ENCODE data around the gene TGFBR3. TPM values are rescaled to one million over a fixed set of nuclear protein-coding genes. Genes with fewer than 3 reads are reported as not detected.
A peak's percentile ranks its signal among the peaks of the same experiment; 100 is the strongest.

Gene TGFBR3
- total RNA-seq, 1 experiment from 2014 or later, result 12.2 TPM

- Mint-ChIP-seq H3K4me1 (ENCODE audit: low read depth, unreplicated experiment) (peaks cover 9% of the 10 kb centered on the region), H3K27ac (ENCODE audit: unreplicated experiment) (no peak overlapping the region), H3K4me3 (ENCODE audit: unreplicated experiment) (no peak overlapping the region), H3K27me3 (ENCODE audit: insufficient read depth, unreplicated experiment) (no peaks in the 10 kb centered on the region), H3K36me3 (ENCODE audit: insufficient read depth, unreplicated experiment) (no peaks in the 10 kb centered on the region), H3K9me3 (ENCODE audit: unreplicated experiment) (no peaks in the 10 kb centered on the region)
- no peaks in the 10 kb centered on the region for H3K9me3 ChIP-seq
- no peaks in the 10 kb centered on the region for H3K4me1 ChIP-seq
- ChIA-PET POLR2A (no interaction called here), CTCF (no interaction called here)
- DNase-seq, result peak; percentile 4 to 30
- no peak for TF ChIP-seq CTCF (IDR thresholded peaks at IDR 0.05; ENCODE audit: insufficient read depth in 1 of 2, low read depth in 1 of 2, low read length in 1 of 2, severe bottlenecking in 1 of 2, unreplicated experiment in 1 of 2)
- H3K4me3 ChIP-seq (ENCODE audit: low read depth, low read length), result no peak overlapping the region
- no TSS peak for BruUV-seq (replicated peaks)
- no peaks in the 10 kb centered on the region for H3K27me3 ChIP-seq (replicated peaks; ENCODE audit: control insufficient read depth, insufficient read depth, low read length)
- no peaks in the 10 kb centered on the region for H3K36me3 ChIP-seq (ENCODE audit: control insufficient read depth, insufficient read depth, low read length)
- intact Hi-C loops (cut with micrococcal nuclease; ENCODE audit: unreplicated experiment), result no loop called here
Observed at GRCh38 chr1:91765293-91765692, 120.7 kb downstream of the TGFBR3 start.

- ChIA-PET POLR2A (interaction anchor here (0.6 kb wide), 1 partner anchor 79 kb away, joined by 6 read pairs; no protein-coding TSS in a partner anchor), CTCF (no interaction called here)
- H3K9me3 ChIP-seq, result no peaks in the 10 kb centered on the region
- intact Hi-C loops (cut with micrococcal nuclease; ENCODE audit: unreplicated experiment), result no loop called here
- BruUV-seq (replicated peaks), result no TSS peak
- no peaks in the 10 kb centered on the region for H3K27me3 ChIP-seq (replicated peaks; ENCODE audit: control insufficient read depth, insufficient read depth, low read length)
- peak in 1 of 2 experiments; percentile 2 for TF ChIP-seq CTCF (IDR thresholded peaks at IDR 0.05; ENCODE audit: insufficient read depth in 1 of 2, low read depth in 1 of 2, low read length in 1 of 2, severe bottlenecking in 1 of 2, unreplicated experiment in 1 of 2)
- Mint-ChIP-seq H3K4me1 (ENCODE audit: low read depth, unreplicated experiment) (peaks cover 9% of the 10 kb centered on the region), H3K27ac (ENCODE audit: unreplicated experiment) (no peak overlapping the region), H3K4me3 (ENCODE audit: unreplicated experiment) (no peak overlapping the region), H3K27me3 (ENCODE audit: insufficient read depth, unreplicated experiment) (no peaks in the 10 kb centered on the region), H3K36me3 (ENCODE audit: insufficient read depth, unreplicated experiment) (no peaks in the 10 kb centered on the region), H3K9me3 (ENCODE audit: unreplicated experiment) (no peaks in the 10 kb centered on the region)
- DNase-seq, result peak in 1 of 2 experiments; percentile 10
- no peaks in the 10 kb centered on the region for H3K36me3 ChIP-seq (ENCODE audit: control insufficient read depth, insufficient read depth, low read length)
- no peak overlapping the region for H3K4me3 ChIP-seq (ENCODE audit: low read depth, low read length)
- H3K4me1 ChIP-seq, result no peaks in the 10 kb centered on the region
Observed at GRCh38 chr1:91764471-91765115, 121.4 kb downstream of the TGFBR3 start.

- ChIA-PET CTCF (no interaction called here), POLR2A (no interaction called here)
- Histone ChIP-seq H3K4me1 (no peaks in the 10 kb centered on the region), H3K36me3 (ENCODE audit: control insufficient read depth, insufficient read depth, low read length) (no peaks in the 10 kb centered on the region), H3K27me3 (replicated peaks; ENCODE audit: control insufficient read depth, insufficient read depth, low read length) (no peaks in the 10 kb centered on the region), H3K4me3 (ENCODE audit: low read depth, low read length) (no peak overlapping the region), H3K9me3 (no peaks in the 10 kb centered on the region)
- BruUV-seq (replicated peaks), result no TSS peak
- TF ChIP-seq CTCF (IDR thresholded peaks at IDR 0.05; ENCODE audit: insufficient read depth in 1 of 2, low read depth in 1 of 2, low read length in 1 of 2, severe bottlenecking in 1 of 2, unreplicated experiment in 1 of 2), result no peak
- DNase-seq, result no peak
- Mint-ChIP-seq H3K4me1 (ENCODE audit: low read depth, unreplicated experiment) (peaks cover 9% of the 10 kb centered on the region), H3K27me3 (ENCODE audit: insufficient read depth, unreplicated experiment) (no peaks in the 10 kb centered on the region), H3K36me3 (ENCODE audit: insufficient read depth, unreplicated experiment) (no peaks in the 10 kb centered on the region), H3K4me3 (ENCODE audit: unreplicated experiment) (no peak overlapping the region), H3K9me3 (ENCODE audit: unreplicated experiment) (no peaks in the 10 kb centered on the region), H3K27ac (ENCODE audit: unreplicated experiment) (no peak overlapping the region)
- intact Hi-C loops (cut with micrococcal nuclease; ENCODE audit: unreplicated experiment), result no loop called here
Observed at GRCh38 chr1:91763252-91763651, 122.7 kb downstream of the TGFBR3 start.
